Keratinocyte (primary cell): ENCODE measurements around the gene ZFYVE26.

Experiments used
- CTCF ChIP-seq, 3 experiments: IDR thresholded peaks in 1 of 3; conservative IDR thresholded peaks in 1 of 3; optimal IDR thresholded peaks in 1 of 3; 2 replicates in 2 of 3; 3 replicates in 1 of 3; pipeline versions ENCODE3 to v1.5.1; 2011; ENCODE audit warnings: low read length in 3 of 3, mild to moderate bottlenecking in 3 of 3, moderate library complexity in 2 of 3, control low read depth in 1 of 3, inconsistent platforms in 1 of 3; ENCODE audit not compliant: insufficient read depth in 2 of 3; ENCODE audit errors: extremely low read depth in 1 of 3
- EZH2 ChIP-seq: IDR thresholded peaks from one replicate; pipeline ENCODE4 v1.6.1; 2012; ENCODE audit warnings: inconsistent platforms, mild to moderate bottlenecking, low read length, moderate library complexity

GRCh38 chr14:67748312-67748711 lies 68.1 kb downstream of the ZFYVE26 start:
- no peak for TF ChIP-seq EZH2
- TF ChIP-seq CTCF (optimal IDR thresholded peaks at IDR 0.05 in 1 of 3, IDR thresholded peaks at IDR 0.05 in 1 of 3, conservative IDR thresholded peaks at IDR 0.05 in 1 of 3; ENCODE audit: extremely low read depth in 1 of 3, insufficient read depth in 2 of 3, low read length in 3 of 3): no peak
